IPS-15b (cell line): ENCODE results near the gene CHRNB1.

Experiments used
- H3K27me3 ChIP-seq: one replicate; pipeline ENCODE4 v1.6.1; 2013; ENCODE audit warnings: low read length; ENCODE audit not compliant: control insufficient read depth, insufficient read depth
- H3K36me3 ChIP-seq: one replicate; pipeline ENCODE4 v1.6.1; 2013; ENCODE audit warnings: low read length; ENCODE audit not compliant: control insufficient read depth, insufficient read depth
- H3K4me1 ChIP-seq: one replicate; pipeline ENCODE4 v1.6.1; 2013; ENCODE audit warnings: mild to moderate bottlenecking, low read length; ENCODE audit not compliant: control insufficient read depth, insufficient read depth
- H3K4me3 ChIP-seq: one replicate; pipeline ENCODE4 v1.5.1; 2013; ENCODE audit warnings: low read depth, low read length
- H3K9ac ChIP-seq: one replicate; pipeline ENCODE4 v1.6.1; 2013; ENCODE audit warnings: low read depth, mild to moderate bottlenecking, low read length
- H3K9me3 ChIP-seq: one replicate; pipeline ENCODE4 v1.6.1; 2013; ENCODE audit warnings: mild to moderate bottlenecking, low read length; ENCODE audit not compliant: control insufficient read depth, insufficient read depth

The CHRNB1 gene

DNA sequence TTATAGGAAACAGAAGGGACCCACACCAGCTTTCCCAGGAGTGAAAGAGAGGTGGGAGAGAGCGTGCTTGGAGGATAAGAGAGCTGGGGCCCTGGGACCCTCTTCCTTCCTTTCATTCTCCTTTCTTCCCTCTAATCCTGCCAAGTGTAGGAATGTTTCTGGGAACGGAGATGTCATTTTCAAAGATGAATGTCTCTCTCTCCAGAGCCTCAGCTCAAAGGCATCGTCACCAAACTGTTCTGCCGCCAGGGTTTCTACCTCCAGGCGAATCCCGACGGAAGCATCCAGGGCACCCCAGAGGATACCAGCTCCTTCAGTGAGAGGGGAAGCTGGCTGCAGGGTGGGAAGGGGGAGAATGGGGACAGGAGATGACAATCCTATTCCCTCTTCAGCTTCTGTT lies 3.6 kb upstream of the CHRNB1 start:
- H3K36me3 ChIP-seq, result peaks cover 2% of the 10 kb centered on the region
- H3K4me3 ChIP-seq, result peak overlapping the region; percentile 87
- H3K27me3 ChIP-seq, result peaks cover 25% of the 10 kb centered on the region
- peaks cover 17% of the 10 kb centered on the region for H3K4me1 ChIP-seq
- H3K9me3 ChIP-seq, result no peaks in the 10 kb centered on the region
- H3K9ac ChIP-seq, result no peak overlapping the region

DNA sequence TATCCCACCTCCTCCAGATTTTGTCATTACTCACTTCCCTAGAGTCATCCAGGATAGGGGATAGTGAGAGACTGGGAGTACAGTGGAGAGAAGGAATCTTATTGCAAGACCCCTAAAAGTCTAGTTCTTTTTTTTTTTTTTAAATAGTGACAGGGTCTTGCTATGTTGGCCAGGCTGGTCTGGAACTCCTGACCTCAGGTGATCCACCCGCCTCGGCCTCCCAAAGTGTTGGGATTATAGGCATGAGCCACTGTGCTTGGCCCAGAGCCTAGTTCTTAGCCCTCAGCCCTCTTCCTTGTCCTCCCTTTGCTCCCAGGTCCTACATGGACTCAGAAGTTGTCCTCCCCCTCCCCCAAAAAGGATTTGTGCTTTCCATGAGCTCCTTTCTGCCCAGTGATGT lies 2.7 kb upstream of the CHRNB1 start:
- Histone ChIP-seq H3K4me3 (no peak overlapping the region), H3K9ac (no peak overlapping the region), H3K9me3 (no peaks in the 10 kb centered on the region), H3K27me3 (peaks cover 31% of the 10 kb centered on the region), H3K4me1 (peaks cover 19% of the 10 kb centered on the region), H3K36me3 (peaks cover 2% of the 10 kb centered on the region)

DNA sequence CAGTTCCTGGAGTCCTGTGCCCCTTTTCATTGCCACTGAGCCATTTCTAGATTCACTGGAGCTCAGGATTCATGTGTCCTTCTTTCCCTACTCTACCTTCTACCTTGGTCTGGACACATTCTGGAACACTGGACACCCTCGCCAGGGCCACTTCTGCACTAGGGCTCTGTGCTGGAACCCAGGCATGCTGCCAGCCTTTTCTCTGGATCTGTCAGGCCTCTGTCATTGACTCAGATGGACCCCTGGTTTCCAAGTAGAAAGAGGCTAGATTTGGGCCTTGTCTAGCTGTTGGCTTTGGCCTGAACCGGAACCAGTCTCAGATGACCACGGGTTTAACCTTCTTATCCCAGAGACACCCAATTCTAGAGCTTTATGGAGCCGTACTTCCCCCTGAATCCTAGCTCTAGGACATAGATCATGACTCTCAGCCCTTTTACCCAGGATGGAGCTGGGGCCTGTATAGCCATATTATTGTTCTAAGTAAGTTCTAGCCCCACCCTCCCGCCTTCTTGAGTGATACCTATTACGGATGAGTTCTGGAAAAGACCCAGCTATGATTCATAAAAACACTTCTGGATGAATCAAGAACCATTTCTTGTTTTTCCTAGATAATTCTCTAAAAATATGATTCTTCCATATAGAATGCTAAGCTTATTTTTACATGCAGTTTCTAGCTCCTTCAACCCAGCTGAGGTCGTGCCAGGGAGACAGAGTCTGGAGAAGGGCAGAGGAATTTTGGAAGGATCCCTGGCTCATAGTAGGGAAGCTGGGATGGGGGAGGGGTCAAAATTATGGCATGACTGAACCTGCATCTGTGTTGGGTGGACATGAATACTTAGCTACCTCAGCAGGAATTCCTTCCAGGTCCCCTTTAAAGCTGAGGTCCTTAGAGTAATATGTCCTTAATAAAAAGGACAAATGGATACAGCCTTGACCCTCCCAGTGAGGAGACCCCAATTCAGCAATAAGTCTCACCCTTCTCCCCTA lies 1.1 kb upstream of the CHRNB1 start:
- Histone ChIP-seq H3K9ac (no peak overlapping the region), H3K4me1 (peaks cover 15% of the 10 kb centered on the region), H3K4me3 (no peak overlapping the region)

DNA sequence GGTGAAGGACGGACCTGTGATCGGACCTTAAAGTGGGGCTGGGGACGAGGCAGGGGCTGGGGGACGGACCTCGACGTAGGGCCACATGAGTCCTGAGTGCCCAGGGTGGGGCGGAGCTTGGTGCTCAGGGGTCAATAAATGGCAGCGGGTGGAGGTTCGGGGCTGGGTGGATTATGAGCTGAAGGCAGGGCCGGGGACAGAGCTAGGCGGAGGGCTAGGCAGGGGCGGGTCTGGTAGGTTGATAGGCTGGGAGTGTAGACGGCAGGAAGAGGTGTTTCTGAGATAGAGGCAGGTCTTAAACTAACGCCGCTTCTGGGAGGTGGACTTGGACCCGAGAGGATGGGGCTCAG lies 733 bp downstream of the CHRNB1 start:
- Histone ChIP-seq H3K27me3 (peaks cover 26% of the 10 kb centered on the region), H3K9me3 (no peaks in the 10 kb centered on the region), H3K36me3 (peaks cover 2% of the 10 kb centered on the region), H3K4me1 (peaks cover 12% of the 10 kb centered on the region), H3K4me3 (peak overlapping the region; percentile 58), H3K9ac (no peak overlapping the region)

More for the DNA sequence above, 1.1 kb upstream of the CHRNB1 start:
- H3K9me3 ChIP-seq, result no peaks in the 10 kb centered on the region
- H3K27me3 ChIP-seq, result peaks cover 30% of the 10 kb centered on the region
- peaks cover 2% of the 10 kb centered on the region for H3K36me3 ChIP-seq

DNA sequence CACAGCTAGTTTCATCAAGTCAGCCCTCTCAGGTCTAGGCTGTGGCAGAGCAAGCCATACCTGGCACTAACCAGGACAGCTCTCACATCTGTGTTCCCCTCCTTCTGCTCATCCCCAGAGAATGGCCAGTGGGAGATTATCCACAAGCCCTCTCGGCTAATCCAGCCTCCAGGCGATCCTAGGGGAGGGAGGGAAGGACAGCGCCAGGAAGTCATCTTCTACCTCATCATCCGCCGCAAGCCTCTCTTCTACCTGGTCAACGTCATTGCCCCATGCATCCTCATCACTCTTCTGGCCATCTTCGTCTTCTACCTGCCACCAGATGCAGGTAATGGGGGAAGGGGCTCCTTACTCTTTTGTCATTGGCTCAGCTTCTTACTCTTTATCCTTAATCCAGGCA lies 3.6 kb downstream of the CHRNB1 start:
- Histone ChIP-seq H3K9ac (no peak overlapping the region), H3K4me1 (peaks cover 8% of the 10 kb centered on the region), H3K9me3 (no peaks in the 10 kb centered on the region), H3K4me3 (no peak overlapping the region), H3K36me3 (no peaks in the 10 kb centered on the region), H3K27me3 (peaks cover 21% of the 10 kb centered on the region)

DNA sequence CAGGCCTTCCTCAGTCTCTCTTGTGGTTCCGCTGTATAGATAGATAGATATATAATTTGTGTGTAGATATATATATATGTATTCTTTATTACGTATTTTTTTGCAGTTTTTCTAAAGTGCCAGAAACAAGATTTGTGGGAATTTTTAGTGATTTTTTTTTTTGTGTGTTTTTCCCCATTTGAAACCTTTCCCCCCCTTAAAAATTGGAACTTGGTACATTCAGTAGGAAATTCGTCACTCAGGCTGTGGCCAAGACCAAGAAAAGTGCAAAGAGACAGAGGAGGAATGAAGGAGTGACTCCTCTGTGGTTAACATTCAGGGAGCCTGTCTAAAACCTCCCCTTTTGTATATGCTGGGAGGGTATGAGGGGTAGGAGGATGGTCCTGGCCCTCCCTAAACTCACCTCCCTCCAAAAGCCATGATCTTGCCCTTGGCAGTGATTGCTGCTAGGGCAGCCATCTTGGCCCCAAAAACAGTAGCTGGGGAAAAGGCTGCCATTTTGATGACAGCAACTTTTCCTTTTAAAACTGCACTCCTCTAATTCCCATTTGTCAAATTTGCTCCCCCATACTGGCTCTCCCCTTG lies 15.2 kb downstream of the CHRNB1 start:
- Histone ChIP-seq H3K4me1 (peaks cover 4% of the 10 kb centered on the region), H3K27me3 (peaks cover 2% of the 10 kb centered on the region), H3K9me3 (no peaks in the 10 kb centered on the region), H3K4me3 (no peak overlapping the region), H3K36me3 (peaks cover 2% of the 10 kb centered on the region), H3K9ac (no peak overlapping the region)

DNA sequence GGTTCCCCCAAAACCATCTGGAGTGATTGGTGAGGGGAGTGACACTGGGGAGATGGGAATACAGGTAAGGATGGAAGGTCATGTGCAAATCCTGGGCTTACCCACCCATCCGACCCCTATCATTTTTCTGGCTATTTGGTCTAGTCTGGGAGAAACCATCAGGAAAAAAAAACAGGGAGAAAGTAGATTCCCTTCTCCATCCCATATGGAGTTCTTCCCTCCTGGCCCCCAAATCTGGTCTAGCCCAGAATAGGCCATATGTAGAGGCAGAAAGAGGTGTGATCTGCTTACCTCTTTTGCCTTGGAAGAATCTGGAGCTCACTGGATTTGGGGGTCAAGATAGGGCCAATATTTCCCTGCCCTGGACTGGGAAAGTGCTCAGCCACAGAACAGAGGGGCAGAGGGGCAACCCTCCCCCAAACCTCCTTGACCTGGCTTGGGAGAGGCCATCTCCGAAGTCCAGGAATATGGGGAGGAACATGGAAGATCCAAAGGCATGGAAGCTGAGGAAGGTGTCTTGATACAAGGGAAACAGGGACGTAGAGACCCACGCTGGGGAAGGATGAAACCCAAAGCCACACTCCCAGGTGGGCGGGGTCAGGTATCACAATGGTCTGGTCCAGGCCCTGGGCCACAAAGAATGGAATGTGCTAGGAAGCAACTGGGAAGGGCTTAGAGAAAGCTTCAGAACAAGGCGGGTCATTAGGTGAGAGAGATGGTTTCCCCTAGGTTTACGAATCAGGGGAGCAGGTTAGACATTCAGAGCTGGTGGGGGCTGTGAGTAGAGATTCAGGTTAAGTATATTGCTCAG lies 16.2 kb downstream of the CHRNB1 start:
- H3K36me3 ChIP-seq, result peaks cover 2% of the 10 kb centered on the region
- no peak overlapping the region for H3K4me3 ChIP-seq
- no peak overlapping the region for H3K9ac ChIP-seq
- H3K4me1 ChIP-seq, result peaks cover 4% of the 10 kb centered on the region
- no peaks in the 10 kb centered on the region for H3K9me3 ChIP-seq
- H3K27me3 ChIP-seq, result peaks cover 2% of the 10 kb centered on the region

DNA sequence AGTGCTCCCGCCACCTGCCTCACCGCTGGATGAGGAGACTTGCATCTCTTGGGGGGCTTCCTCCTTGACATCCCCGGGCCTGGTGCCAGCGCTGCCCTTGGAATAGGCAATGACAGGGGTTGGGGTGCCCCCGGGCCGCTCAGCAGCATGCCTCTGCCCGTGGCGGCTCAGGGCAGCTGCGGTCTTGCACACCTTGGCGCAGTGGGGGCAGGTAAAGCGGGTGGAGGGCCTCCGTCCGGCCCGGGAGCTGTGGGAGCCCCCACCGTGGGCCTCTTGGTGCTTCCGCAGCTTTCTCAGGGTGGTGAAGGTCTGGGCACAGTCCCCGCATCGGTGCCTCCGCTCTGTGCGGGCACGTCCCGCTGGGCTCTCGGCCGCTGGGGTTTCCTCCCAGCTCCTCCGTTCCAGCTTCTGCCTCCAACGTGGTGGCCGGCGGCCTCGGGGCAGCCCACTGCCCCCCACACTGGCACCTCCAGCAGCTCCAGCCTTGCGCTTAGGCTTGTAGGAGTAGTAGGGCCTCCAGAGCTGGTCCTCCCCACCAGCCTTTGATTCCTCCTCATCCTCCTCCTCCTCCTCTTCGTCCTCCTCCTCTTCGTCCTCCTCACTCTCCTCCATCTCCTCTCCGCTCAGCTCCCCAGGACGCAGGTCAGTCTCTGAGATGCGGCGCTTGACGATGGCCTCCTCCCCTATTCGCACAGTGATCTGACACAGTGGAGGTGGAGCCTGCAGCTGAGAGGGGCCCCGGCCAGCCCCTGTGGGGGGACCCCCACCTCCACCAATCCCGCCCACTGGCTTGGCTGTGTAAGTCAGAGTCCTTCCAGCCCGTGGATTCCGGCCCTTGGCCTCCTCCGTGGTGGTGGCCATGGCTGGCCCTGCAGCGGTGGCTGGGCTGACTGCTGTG lies 17.9 kb downstream of the CHRNB1 start:
- Histone ChIP-seq H3K9ac (no peak overlapping the region), H3K4me1 (peaks cover 4% of the 10 kb centered on the region), H3K36me3 (peaks cover 2% of the 10 kb centered on the region), H3K27me3 (peaks cover 2% of the 10 kb centered on the region), H3K9me3 (no peaks in the 10 kb centered on the region), H3K4me3 (no peak overlapping the region)

DNA sequence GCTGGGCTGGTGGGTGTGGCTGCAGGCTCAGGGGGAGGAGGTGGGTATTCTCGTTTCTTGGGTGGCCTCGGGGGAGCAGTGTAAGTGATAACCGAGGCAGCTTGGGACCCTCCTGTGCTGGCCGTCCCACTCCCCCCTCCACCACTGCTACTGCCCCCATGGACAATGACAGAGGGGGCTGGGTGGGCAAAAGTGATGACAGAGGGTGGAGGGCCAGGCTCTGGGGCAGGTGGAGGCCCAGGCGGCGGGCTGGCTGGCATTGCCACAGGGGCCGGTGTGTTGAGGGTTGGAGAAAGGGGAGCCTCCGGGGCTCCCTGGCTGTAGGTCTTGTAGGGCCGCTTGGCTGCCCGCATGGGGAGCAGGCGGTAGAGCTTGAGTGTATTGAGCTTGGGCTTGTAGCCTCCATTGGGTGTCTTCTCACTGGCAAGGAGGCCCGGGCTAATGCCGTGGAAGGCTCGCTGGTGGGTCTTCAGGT lies 18.5 kb downstream of the CHRNB1 start:
- Histone ChIP-seq H3K27me3 (peaks cover 2% of the 10 kb centered on the region), H3K9ac (no peak overlapping the region), H3K9me3 (no peaks in the 10 kb centered on the region), H3K36me3 (peaks cover 2% of the 10 kb centered on the region), H3K4me3 (no peak overlapping the region), H3K4me1 (peaks cover 4% of the 10 kb centered on the region)

- no peak overlapping the region for H3K9ac ChIP-seq
- H3K9me3 ChIP-seq, result no peaks in the 10 kb centered on the region
- no peak overlapping the region for H3K4me3 ChIP-seq
- H3K4me1 ChIP-seq, result peaks cover 4% of the 10 kb centered on the region
- peaks cover 2% of the 10 kb centered on the region for H3K36me3 ChIP-seq
- H3K27me3 ChIP-seq, result peaks cover 2% of the 10 kb centered on the region
Observed at GRCh38 chr17:7464081-7464480, 19.2 kb downstream of the CHRNB1 start.
